GM18907 (cell line): ENCODE data around the gene HBM.
"Not testable (repeated sequence)": the region's sequence is repeated elsewhere in the genome, so short reads cannot be mapped to it uniquely, and the experiment has no call there.

ENCODE experiments used
- ATAC-seq: cut with Tn5 transposase; IDR thresholded peaks from one replicate; pipeline ENCODE4 v1.9.1; 2021; ENCODE audit warnings: mild to moderate bottlenecking, moderate library complexity; ENCODE audit not compliant: unreplicated experiment

Gene HBM

DNA sequence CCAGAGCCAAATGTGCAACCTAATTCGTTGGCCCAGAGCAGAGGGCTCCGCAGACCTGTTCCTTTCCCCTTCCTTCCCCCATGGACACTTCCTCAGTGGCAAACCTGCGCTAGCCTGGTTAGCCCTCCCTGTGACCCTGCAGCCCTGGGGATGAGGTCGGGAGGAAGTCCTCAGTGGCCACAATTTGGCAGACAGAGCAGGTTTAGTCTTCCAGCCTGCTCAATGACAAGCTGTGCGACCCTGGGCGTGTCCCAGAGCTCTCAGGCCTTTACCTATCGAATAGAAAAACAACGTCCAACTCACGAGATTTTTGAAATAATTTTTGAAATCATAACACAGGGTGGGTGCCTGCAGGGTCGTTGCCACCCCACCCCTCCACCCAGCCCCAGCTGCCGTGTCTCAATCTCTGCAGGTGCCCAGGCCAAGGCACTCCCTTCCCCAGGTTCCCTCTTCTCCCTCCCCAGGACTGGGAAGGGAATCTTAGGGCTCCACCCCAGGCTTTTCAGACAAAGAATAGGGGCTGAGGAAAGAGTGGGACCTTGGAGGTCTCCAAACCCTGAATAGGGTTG lies 1.4 kb downstream of the HBM start:
- no peak for ATAC-seq

DNA sequence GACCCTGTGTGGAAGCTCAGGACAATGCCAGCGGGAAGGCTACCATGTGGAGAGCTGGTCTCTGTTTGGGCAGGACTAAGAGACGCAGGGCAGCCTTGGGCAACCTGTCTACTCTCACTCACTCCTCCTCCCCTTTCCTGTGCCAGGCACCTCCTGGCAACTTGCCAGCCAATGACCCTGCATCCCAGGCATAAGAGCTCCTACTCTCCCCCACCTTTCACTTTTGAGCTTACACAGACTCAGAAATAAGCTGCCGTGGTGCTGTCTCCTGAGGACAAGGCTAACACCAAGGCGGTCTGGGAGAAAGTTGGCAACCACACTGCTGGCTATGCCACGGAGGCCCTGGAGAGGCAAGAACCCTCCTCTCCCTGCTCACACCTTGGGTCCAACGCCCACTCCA lies 2.6 kb downstream of the HBM start:
- ATAC-seq: no peak

DNA sequence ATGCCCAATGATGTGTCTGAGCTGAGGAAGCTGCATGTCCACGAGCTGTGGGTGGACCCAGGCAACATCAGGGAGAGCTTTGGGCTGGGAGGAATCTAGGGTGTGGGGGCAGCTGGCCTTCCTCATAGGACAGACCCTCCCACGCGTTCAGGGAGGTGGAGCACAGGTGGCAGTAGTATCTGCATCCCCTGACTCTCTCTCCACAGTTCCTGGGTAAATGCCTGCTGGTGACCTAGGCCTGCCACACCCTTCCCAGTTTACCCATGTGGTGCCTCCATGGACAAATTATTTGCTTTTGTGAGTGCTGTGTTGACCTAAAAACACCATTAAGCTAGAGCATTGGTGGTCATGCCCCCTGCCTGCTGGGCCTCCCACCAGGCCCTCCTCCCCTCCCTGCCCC lies 3.2 kb downstream of the HBM start:
- ATAC-seq: no peak

DNA sequence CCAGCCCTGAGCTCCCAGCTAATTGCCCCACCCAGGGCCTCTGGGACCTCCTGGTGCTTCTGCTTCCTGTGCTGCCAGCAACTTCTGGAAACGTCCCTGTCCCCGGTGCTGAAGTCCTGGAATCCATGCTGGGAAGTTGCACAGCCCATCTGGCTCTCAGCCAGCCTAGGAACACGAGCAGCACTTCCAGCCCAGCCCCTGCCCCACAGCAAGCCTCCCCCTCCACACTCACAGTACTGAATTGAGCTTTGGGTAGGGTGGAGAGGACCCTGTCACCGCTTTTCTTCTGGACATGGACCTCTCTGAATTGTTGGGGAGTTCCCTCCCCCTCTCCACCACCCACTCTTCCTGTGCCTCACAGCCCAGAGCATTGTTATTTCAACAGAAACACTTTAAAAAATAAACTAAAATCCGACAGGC lies 4.3 kb downstream of the HBM start:
- not testable (repeated sequence) for ATAC-seq

DNA sequence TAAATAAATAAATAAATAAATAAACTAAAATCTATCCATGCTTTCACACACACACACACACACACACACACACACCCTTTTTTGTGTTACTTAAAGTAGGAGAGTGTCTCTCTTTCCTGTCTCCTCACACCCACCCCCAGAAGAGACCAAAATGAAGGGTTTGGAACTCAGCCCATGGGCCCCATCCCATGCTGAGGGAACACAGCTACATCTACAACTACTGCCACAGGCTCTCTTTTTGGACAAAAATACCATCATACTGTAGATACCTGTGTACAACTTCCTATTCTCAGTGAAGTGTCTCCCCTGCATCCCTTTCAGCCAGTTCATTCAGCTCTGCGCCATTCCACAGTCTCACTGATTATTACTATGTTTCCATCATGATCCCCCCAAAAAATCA lies 5.0 kb downstream of the HBM start:
- ATAC-seq: no peak

DNA sequence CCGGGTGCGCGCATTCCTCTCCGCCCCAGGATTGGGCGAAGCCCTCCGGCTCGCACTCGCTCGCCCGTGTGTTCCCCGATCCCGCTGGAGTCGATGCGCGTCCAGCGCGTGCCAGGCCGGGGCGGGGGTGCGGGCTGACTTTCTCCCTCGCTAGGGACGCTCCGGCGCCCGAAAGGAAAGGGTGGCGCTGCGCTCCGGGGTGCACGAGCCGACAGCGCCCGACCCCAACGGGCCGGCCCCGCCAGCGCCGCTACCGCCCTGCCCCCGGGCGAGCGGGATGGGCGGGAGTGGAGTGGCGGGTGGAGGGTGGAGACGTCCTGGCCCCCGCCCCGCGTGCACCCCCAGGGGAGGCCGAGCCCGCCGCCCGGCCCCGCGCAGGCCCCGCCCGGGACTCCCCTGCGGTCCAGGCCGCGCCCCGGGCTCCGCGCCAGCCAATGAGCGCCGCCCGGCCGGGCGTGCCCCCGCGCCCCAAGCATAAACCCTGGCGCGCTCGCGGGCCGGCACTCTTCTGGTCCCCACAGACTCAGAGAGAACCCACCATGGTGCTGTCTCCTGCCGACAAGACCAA lies 6.7 kb downstream of the HBM start, which contains the start of gene HBA2:
TSS of gene HBA2 (plus strand) at position 503 of the 568 bp plus-strand sequence. CDS start at position 540, 37 bp downstream.
- ATAC-seq: not testable (repeated sequence)

DNA sequence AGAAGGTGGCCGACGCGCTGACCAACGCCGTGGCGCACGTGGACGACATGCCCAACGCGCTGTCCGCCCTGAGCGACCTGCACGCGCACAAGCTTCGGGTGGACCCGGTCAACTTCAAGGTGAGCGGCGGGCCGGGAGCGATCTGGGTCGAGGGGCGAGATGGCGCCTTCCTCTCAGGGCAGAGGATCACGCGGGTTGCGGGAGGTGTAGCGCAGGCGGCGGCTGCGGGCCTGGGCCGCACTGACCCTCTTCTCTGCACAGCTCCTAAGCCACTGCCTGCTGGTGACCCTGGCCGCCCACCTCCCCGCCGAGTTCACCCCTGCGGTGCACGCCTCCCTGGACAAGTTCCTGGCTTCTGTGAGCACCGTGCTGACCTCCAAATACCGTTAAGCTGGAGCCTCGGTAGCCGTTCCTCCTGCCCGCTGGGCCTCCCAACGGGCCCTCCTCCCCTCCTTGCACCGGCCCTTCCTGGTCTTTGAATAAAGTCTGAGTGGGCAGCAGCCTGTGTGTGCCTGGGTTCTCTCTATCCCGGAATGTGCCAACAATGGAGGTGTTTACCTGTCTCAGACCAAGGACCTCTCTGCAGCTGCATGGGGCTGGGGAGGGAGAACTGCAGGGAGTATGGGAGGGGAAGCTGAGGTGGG lies 7.6 kb downstream of the HBM start:
- not testable (repeated sequence) for ATAC-seq

DNA sequence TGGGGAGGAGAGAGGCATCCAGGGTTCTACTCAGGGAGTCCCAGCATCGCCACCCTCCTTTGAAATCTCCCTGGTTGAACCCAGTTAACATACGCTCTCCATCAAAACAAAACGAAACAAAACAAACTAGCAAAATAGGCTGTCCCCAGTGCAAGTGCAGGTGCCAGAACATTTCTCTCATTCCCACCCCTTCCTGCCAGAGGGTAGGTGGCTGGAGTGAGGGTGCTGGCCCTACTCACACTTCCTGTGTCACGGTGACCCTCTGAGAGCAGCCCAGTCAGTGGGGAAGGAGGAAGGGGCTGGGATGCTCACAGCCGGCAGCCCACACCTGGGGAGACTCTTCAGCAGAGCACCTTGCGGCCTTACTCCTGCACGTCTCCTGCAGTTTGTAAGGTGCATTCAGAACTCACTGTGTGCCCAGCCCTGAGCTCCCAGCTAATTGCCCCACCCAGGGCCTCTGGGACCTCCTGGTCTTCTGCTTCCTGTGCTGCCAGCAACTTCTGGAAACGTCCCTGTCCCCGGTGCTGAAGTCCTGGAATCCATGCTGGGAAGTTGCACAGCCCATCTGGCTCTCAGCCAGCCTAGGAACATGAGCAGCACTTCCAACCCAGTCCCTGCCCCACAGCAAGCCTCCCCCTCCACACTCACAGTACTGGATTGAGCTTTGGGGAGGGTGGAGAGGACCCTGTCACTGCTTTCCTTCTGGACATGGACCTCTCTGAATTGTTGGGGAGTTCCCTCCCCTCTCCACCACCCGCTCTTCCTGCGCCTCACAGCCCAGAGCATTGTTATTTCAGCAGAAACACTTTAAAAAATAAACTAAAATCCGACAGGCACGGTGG lies 8.4 kb downstream of the HBM start:
- ATAC-seq: not testable (repeated sequence)

DNA sequence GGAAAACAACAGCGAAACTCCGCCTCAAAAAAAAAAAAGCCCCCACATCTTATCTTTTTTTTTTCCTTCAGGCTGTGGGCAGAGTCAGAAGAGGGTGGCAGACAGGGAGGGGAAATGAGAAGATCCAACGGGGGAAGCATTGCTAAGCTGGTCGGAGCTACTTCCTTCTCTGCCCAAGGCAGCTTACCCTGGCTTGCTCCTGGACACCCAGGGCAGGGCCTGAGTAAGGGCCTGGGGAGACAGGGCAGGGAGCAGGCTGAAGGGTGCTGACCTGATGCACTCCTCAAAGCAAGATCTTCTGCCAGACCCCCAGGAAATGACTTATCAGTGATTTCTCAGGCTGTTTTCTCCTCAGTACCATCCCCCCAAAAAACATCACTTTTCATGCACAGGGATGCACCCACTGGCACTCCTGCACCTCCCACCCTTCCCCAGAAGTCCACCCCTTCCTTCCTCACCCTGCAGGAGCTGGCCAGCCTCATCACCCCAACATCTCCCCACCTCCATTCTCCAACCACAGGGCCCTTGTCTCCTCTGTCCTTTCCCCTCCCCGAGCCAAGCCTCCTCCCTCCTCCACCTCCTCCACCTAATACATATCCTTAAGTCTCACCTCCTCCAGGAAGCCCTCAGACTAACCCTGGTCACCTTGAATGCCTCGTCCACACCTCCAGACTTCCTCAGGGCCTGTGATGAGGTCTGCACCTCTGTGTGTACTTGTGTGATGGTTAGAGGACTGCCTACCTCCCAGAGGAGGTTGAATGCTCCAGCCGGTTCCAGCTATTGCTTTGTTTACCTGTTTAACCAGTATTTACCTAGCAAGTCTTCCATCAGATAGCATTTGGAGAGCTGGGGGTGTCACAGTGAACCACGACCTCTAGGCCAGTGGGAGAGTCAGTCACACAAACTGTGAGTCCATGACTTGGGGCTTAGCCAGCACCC lies 9.5 kb downstream of the HBM start:
- no peak for ATAC-seq

DNA sequence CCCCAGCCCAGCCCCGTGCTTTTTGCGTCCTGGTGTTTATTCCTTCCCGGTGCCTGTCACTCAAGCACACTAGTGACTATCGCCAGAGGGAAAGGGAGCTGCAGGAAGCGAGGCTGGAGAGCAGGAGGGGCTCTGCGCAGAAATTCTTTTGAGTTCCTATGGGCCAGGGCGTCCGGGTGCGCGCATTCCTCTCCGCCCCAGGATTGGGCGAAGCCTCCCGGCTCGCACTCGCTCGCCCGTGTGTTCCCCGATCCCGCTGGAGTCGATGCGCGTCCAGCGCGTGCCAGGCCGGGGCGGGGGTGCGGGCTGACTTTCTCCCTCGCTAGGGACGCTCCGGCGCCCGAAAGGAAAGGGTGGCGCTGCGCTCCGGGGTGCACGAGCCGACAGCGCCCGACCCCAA lies 10.2 kb downstream of the HBM start:
- not testable (repeated sequence) for ATAC-seq

DNA sequence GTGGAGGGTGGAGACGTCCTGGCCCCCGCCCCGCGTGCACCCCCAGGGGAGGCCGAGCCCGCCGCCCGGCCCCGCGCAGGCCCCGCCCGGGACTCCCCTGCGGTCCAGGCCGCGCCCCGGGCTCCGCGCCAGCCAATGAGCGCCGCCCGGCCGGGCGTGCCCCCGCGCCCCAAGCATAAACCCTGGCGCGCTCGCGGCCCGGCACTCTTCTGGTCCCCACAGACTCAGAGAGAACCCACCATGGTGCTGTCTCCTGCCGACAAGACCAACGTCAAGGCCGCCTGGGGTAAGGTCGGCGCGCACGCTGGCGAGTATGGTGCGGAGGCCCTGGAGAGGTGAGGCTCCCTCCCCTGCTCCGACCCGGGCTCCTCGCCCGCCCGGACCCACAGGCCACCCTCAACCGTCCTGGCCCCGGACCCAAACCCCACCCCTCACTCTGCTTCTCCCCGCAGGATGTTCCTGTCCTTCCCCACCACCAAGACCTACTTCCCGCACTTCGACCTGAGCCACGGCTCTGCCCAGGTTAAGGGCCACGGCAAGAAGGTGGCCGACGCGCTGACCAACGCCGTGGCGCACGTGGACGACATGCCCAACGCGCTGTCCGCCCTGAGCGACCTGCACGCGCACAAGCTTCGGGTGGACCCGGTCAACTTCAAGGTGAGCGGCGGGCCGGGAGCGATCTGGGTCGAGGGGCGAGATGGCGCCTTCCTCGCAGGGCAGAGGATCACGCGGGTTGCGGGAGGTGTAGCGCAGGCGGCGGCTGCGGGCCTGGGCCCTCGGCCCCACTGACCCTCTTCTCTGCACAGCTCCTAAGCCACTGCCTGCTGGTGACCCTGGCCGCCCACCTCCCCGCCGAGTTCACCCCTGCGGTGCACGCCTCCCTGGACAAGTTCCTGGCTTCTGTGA lies 11.0 kb downstream of the HBM start, which contains the start of gene HBA1:
TSS of gene HBA1 (plus strand) at position 204 of the 906 bp plus-strand sequence. CDS start at position 241, 37 bp downstream.
- ATAC-seq: not testable (repeated sequence)

DNA sequence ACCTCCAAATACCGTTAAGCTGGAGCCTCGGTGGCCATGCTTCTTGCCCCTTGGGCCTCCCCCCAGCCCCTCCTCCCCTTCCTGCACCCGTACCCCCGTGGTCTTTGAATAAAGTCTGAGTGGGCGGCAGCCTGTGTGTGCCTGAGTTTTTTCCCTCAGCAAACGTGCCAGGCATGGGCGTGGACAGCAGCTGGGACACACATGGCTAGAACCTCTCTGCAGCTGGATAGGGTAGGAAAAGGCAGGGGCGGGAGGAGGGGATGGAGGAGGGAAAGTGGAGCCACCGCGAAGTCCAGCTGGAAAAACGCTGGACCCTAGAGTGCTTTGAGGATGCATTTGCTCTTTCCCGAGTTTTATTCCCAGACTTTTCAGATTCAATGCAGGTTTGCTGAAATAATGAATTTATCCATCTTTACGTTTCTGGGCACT lies 11.6 kb downstream of the HBM start:
- no peak for ATAC-seq

DNA sequence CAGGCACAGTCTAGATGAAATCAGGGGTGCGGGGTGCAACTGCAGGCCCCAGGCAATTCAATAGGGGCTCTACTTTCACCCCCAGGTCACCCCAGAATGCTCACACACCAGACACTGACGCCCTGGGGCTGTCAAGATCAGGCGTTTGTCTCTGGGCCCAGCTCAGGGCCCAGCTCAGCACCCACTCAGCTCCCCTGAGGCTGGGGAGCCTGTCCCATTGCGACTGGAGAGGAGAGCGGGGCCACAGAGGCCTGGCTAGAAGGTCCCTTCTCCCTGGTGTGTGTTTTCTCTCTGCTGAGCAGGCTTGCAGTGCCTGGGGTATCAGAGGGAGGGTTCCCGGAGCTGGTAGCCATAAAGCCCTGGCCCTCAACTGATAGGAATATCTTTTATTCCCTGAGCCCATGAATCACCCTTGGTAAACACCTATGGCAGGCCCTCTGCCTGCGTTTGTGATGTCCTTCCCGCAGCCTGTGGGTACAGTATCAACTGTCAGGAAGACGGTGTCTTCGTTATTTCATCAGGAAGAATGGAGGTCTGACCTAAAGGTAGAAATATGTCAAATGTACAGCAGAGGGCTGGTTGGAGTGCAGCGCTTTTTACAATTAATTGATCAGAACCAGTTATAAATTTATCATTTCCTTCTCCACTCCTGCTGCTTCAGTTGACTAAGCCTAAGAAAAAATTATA lies 12.3 kb downstream of the HBM start:
- no peak for ATAC-seq

DNA sequence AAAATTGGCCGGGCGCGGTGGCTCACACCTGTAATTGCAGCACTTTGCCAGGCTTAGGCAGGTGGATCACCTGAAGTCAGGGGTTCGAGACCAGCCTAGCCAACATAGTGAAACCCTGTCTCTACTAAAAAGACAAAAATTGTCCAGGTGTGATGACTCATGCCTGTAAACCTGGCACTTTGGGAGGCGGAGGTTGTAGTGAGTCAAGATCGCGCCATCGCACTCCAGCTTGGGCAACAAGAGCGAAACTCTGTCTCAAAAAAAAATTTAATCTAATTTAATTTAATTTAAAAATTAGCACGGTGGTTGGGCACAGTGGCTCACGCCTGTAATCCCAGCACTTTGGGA lies 12.9 kb downstream of the HBM start:
- no peak for ATAC-seq

DNA sequence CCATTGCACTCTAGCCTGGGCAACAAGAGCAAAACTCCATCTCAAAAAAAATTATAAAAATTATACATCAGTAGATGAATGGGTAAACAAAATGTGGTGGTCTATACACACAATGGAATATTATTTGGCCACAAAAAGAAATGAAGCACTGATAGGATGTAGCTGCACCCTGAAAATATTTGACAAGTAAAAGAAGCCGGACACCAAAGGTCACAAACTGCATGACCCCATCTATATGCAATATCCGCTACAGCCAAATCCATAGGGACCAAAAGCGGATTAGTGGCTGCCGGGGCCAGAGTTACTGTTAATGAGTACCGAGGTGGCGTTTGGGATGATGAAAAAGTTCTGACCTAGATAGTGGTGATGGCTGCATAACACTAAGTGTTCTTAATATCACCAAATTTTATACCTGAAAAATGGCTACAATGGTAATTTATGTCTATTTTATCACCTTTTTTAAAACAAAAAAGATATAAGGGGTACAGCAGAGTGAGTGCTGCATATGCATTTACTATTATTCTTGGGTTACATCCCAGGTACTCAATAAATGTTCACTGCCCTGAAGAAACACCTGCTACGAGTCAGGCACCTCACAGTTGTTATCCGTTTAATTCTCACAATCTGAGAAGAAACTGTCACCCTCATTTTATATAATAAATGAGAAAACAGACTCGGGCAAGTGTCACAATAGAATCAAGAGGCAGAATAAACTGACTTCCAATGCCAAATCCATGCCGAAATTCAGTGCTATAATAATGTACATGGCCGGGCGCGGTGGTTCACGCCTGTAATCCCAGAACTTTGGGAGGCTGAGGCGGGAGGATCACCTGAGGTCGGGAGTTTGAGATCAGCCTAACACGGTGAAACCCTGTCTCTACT lies 13.7 kb downstream of the HBM start:
- no peak for ATAC-seq

DNA sequence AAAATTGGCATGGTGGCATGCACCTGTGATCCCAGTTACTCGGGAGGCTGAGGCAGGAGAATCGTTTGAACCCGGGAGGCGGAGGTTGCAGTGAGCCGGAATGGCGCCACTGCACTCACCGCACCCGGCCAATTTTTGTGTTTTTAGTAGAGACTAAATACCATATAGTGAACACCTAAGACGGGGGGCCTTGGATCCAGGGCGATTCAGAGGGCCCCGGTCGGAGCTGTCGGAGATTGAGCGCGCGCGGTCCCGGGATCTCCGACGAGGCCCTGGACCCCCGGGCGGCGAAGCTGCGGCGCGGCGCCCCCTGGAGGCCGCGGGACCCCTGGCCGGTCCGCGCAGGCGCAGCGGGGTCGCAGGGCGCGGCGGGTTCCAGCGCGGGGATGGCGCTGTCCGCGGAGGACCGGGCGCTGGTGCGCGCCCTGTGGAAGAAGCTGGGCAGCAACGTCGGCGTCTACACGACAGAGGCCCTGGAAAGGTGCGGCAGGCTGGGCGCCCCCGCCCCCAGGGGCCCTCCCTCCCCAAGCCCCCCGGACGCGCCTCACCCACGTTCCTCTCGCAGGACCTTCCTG lies 14.4 kb downstream of the HBM start, which contains the start of gene HBQ1:
TSS of gene HBQ1 (plus strand) at position 359 of the 575 bp plus-strand sequence. CDS start at position 387, 28 bp downstream.
- no peak for ATAC-seq
